ENCODE measurements around the gene C11orf21.

- TF ChIP-seq CTCF (IDR thresholded peaks at IDR 0.05): no peak
- TF ChIP-seq POLR2A (IDR thresholded peaks at IDR 0.05): no peak
These were observed 8.5 kb upstream of the C11orf21 start for GRCh38 chr11:2310073-2310785.
